ENCODE results near the gene CCDC148.
"Not testable (repeated sequence)": the region's sequence is repeated elsewhere in the genome, so short reads cannot be mapped to it uniquely, and the experiment has no call there.

CCDC148 gene

DNA sequence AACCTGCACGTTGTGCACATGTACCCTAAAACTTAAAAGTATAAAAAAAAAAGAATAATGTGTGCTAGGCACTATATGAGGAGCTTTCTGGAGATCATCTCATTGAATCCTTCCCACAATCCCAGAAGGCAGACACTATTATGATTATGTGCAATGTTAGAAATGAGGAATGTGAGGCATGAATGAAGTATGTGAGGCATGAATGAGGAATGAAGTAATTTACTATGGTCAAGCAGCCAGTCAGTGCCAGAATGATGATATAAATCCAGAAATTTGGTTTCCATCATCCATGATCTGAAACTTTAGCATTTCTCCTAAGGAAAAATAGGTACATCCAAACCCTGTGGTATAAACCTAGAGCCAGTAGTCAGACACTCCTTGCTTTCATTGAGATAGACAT lies 42.0 kb downstream of the CCDC148 start:
- no peak for DNase-seq (ENCODE audit: low spot score)

DNA sequence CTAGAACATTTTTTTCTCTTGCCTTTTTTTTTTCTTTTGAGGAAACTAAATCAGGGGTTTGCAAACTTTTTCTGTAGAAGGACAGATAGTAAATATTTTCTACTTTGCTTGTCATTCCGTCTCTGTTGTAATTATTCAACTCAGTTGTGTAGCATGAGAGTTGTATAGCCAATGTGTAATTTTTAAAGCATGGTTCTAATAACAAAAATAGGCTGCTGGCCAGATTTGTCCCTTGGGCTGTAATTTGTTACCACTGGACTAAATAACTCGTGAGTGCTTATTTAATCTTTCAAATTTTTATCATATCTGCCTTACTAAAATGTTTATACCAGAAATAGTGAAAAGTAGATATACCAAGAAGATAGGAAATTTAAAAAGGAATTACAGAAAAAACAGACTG lies 43.0 kb downstream of the CCDC148 start:
- DNase-seq (ENCODE audit: low spot score): no peak

DNA sequence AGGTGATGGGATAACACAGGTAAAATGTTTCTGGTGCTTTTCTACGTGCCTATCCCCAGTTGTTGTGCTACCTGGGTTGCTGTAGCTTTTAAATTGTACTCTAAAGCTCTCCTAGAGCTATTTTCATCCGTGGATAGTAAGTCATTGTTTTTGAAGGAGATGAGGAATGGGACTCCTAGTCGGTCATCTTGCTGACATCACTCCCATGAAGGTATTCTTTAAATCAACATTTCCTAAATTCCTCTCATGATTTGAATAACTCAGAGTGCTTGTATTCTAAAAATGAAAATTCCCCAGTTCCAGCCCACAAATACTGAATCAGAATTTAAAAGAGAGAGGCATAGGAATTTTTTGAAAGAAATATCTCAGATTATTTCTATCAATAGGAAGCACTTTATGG lies 44.3 kb downstream of the CCDC148 start:
- no peak for DNase-seq (ENCODE audit: low spot score)

DNA sequence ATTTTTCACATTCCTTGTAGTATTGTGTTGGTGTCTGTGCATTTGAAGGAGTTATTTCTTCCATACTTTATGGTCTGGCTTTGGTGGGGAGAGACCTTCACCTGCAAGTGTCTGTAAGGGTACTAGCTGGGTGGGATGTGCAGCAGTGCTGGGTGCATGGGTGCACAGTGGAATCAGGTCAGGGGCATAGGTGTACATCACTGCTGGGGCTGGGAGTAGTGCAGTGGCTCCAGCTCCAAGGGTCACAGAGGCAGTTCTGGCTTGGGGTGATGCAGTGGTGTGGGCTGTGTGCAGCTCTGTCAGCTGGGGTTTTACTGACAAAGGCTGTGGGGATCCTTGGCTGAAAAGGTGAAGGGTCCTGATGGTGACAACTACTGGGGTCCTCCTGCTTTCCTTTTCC lies 44.8 kb downstream of the CCDC148 start:
- no peak for DNase-seq (ENCODE audit: low spot score)

DNA sequence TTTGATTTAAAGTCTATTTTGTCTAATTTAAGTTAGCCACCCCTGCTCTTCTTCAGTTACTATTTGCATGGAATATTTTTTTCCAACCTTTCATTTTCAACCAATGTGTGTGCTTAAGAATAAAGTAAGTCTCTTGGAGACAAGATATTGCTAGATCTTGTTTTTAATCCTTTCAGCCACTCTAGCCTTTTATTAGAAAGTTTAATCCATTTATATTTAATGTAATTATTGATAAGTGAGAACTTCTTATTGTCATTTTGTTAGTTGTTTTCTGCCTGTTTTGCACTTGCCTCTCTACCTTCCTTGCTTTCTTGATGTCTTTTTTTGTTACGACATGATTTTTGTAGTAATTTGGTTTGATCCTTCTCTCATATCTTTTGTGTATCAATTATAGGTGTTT lies 46.4 kb downstream of the CCDC148 start:
- no peak for DNase-seq (ENCODE audit: low spot score)

DNA sequence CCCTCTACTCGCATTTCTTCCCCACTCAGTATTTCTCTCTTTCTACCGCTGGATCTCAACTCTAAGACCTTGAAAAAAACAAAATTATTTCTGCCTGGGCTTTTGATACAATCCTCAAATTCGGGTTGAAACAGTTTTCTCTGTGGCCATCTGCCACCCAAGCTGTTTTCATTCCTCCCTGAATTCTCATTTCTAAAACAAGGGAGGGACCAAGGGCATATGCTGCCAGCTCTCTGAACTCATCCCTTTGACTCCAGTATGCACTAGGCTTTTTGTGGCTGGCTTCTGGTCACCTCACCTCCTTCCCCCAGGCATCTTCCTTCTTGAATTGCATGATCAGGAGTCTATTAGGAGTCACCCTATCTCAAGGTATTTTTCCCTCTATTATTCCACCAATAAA lies 49.5 kb downstream of the CCDC148 start:
- DNase-seq (ENCODE audit: low spot score): no peak

DNA sequence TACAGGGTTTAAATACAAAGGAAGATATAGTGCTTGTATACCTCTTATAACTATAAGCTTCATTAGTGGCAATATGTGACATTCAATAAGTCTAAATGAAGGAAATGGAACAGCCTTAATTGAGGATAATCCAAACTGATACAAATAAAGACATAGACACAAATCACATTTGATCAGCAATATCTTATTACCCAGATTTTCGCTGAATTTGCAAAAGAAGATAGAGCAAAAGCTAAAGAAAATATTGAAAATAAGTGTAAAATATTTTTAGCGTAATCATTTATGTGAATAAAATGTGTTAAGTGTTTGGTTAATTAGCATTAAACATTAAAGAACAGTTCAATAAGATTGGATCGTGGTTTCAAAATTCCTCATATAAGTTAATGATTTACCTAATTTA lies 51.2 kb downstream of the CCDC148 start:
- DNase-seq (ENCODE audit: low spot score): no peak

DNA sequence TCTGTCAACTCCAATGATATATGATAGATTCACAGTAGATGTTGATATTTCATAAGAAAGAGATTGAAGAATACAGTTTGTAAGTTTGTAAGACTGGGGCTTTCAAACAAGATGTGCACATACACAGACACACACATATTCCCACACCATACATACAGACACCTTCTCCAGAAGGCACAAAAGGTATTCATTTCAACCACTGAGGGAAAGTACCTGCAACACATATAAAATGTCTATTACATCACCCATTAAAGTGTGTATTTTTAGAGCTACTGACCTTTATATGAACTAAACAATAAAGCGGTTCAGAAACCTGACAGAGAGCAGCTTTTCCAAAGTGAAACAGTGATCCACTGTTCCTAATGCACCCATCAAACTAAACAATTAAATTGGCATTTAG lies 53.3 kb downstream of the CCDC148 start:
- DNase-seq (ENCODE audit: low spot score): no peak

DNA sequence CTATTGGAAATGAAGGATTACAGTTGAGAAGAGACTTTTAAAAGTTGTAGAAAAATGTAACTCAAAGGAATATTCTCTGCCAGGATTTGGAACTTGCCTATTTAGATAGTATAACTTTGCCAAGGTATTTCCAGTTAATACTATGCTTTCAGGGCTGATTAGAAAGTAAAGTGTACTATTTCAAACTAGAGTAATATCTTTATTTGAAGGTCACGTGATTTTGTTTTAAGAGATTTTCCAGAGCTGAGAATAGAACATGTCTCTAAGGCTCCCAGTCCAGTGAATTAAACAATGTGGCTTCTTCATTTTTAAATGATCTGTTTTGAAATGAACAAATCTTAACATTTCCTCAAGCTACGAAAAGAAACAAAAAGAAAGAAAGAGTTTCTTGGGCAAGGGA lies 53.9 kb downstream of the CCDC148 start:
- no peak for DNase-seq (ENCODE audit: low spot score)

DNA sequence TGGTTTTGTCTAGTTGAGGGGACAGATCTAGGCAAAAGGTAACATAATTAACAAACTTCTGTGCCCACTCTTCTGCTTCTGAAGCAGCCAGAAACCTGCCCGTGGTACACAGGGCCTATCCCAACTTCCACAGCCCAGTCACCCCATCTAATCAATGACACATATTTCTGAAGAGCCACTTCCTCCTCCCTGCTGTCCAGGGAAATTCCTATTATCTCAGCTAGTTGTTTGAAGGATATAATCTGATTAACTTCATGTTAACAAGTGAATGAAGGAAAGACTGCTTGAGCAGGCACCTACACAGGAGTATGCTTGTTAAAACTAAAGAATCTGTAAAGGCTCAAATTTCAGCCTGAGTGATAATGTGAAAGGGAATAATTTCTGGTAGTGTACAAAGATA lies 61.4 kb downstream of the CCDC148 start:
- DNase-seq (ENCODE audit: low spot score): no peak

DNA sequence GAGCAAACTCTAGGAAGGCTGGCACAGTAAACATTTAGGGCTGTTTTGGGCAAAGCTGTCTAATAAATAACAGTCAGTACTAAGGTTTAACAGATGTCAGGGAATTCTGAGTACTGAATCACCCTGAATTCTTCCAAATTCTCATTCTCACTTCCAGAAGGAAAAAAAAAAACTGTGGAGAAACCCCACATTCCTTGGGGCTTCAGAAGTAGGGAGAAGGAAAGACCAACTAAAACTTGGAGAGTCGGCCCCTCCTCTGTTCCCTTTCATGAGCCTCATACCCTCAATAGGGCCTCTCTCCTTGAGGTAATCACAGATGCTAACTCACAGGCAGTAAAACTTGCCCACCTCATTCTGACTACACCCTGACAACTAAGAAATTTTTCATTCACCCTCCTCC lies 62.1 kb downstream of the CCDC148 start:
- DNase-seq (ENCODE audit: low spot score): no peak

DNA sequence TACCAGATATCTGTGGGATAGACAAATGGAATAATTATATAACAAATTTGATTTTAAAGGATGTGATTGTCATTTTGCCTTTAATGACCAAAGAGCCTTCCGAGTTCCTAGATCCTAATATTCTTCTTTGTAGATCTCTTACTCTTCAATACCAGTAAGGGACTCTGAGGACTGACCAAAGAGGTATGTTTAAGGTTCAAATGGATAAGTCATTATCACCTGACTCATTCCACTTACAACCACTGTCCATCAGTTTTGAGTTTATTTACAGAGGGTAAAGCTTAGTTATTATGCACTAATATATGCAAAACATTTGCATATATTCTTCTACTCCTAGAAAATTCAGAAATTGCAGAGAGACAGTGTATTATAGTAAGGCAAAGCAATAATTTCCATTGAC lies 62.7 kb downstream of the CCDC148 start:
- no peak for DNase-seq (ENCODE audit: low spot score)

DNA sequence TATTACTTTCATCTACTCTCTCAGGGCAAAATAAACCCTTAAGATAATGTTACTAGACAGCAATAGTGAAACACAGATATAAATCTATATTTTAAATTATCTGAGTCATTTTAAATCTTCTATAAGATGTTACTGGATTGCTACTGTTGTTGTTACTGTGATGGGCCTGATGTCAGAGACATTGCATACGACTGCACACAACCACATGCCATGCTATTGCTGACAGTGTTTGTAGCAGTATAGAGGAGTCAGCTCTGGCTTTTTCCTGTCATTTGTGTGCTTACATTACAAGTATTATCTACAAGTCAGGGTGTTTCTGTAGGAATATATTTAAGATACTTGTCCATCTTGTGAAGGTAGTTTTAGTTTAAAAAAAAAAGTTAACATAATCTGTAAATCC lies 63.9 kb downstream of the CCDC148 start:
- DNase-seq (ENCODE audit: low spot score): no peak

DNA sequence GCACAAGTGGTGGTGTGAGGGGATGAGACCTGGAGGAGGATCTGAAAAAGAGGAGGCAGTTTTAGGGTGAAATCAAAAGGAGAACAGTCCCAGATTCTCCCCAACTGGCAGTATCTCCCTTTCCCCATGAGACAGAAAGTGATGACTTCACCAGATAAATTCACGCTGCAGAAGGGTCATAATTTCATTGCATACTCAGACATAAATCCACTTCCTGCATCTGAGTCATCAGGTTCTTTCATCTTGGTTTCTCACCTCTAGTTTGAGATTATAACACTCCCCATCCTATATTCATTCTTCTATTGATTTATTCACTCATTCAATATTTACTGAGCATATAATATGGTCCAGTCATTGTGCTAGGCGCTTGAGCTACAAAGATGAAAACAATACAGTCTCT lies 64.7 kb downstream of the CCDC148 start:
- DNase-seq (ENCODE audit: low spot score): no peak

DNA sequence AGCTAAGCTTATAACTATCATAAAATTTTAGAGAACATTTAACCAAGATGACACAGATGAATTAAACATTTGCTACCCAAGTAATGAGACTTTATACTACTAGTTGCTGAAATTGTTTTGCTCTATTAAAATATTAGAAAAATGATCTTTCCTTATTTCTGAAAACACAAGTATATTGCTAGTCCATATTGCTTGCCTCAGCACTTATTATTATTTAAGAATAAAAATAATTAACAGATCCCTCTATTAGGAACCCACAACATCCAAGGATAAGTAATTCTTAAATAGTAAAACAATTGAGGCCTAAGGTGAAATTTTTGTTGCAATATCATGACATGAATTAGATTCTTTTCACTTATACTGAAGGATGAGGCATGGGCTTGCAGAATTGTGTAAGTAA lies 65.2 kb downstream of the CCDC148 start:
- no peak for DNase-seq (ENCODE audit: low spot score)

DNA sequence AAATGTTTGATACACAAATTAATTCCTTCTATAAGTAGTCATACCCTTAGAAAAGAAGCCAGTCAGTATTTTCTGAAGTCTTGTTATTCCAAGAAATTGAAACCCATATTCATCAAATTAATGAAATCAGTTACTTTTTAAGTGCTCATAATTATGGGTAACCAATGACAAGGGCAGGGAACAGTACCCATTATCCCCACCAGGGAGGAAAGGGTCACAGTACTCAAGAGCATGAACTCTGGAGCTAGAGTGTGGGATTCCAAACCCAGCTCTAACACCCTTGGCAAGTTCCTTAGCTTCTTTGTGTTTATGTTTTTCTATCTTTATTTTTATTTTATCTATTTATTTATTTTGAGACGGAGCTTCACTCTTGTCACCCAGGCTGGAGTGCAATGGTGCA lies 68.4 kb downstream of the CCDC148 start:
- DNase-seq (ENCODE audit: low spot score): no peak

DNA sequence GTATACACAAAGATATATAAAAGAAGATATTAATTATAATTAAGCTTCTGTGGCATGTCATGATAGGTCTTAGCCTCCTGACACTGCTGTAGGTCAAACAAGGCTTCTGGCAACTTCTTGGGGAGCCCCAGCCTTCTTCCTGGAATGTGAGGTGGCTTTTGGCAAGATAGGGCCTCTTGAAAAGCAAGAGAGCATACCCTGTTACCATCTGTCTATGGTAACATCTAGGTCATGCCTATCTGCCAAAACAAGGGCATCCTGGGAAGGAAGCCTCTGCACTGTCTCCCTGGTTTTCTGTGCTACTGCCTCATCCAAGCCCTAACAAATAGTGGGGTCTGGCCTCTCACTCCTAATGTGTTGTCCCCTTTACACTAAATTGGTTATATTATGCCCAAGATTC lies 70.9 kb downstream of the CCDC148 start:
- DNase-seq (ENCODE audit: low spot score): no peak

DNA sequence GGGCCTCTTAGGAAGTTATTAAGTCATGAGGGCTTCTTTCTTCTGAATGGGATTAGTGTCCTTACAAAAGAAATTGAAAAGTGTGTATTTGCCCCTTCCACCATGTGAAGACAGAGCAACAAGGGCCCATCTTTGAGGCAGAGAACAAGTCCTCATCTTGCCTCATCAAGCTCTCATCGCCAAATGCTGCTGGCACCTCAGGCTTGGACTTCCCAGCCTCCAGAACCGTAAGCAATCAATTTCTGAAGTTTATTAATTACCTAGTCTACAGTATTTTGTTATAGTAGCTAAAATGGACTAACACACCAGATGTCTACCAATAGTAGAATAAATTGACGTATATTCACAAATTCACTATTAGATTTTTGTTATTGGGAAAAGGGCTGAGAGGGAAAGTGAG lies 74.6 kb downstream of the CCDC148 start:
- no peak for DNase-seq (ENCODE audit: low spot score)

DNA sequence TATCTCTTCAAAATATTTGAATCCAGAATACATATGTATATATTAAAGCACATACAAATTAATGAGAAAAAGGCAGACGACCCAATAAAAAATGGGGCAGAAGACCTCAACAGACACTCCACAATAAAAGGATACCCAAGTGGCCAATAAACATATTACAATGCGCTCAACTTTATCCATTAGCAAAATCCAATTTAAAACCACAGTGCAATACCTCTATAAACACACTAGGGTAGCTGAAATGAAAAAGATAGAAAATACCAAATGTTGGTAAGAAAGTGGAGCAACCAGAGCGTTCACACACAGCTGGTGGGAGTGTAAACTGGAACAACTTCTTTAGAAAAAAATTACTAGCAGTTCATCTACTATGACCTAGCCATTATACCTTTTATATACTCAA lies 75.3 kb downstream of the CCDC148 start:
- DNase-seq (ENCODE audit: low spot score): no peak

DNA sequence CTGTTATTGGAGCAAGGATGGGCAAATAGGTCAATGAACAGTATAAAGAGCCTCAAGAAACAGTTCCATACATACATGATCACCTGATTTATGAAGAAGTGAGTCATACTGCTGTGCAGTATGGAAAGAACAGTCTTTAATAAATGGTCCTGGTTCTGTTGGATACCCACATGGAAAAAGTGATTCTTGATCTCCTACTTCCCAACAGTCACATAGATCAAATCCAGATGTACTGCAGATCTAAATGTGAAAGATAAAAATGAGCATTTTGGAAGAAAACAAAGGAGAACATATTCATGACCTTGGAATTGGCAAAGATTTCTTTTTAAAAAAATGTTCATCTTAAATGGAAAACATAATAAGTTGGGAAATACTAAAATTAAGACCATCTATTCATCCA lies 75.8 kb downstream of the CCDC148 start:
- DNase-seq (ENCODE audit: low spot score): no peak

DNA sequence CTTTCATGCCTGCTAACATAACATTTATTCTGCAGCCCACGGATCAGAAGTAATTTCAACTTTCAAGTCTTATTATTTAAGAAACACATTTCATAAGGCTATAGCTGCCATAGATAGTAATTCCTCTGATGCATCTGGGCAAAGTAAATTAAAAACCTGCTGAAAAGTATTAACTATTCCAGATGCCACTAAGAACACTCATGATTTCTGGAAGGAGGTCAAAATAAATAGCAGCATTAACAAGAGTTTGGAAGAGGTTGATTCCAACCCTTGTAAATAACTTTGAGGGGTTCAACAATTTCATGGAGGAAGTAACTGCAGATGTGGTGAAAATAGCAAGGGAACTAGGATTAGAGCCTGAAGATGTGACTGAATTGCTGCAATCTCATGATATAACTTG lies 77.6 kb downstream of the CCDC148 start:
- no peak for DNase-seq (ENCODE audit: low spot score)

DNA sequence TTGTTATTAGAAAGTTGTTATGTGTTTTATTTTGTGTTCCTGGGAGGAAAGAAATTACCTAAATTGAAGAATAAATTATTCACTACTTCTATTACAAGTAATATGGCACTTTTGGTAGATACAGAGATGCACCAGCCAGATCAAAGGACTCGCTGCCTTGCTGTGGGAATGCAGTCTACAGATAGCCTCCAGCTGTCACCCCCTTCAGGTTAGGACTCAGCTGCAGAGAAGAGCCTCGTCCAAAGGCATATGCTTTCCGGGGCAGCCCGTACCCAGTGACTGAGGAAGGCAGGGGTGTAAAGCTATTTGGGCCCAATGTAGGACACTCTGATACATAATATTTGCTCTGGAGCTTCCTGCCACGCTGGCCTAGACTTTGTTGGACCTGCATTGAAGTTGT lies 90.2 kb downstream of the CCDC148 start:
- DNase-seq (ENCODE audit: low spot score): no peak

DNA sequence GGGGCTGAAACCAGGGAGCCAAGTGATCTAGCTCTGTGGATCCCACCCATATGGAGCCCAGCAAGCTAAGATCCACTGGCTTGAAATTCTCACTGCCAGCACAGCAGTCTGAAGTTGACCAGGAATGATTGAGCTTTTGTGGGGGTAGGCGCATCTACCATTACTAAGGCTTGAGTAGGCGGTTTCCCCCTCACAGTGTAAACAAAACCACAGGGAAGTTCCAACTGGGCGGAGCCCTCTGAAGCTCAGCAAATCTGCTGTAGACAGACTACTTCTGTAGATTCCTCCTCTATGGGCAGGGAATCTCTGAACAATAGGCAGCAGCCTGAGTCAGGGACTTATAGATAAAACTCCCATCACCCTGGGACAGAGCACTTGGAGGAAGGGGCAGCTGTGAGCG lies 96.7 kb downstream of the CCDC148 start:
- no peak for DNase-seq (ENCODE audit: low spot score)

DNA sequence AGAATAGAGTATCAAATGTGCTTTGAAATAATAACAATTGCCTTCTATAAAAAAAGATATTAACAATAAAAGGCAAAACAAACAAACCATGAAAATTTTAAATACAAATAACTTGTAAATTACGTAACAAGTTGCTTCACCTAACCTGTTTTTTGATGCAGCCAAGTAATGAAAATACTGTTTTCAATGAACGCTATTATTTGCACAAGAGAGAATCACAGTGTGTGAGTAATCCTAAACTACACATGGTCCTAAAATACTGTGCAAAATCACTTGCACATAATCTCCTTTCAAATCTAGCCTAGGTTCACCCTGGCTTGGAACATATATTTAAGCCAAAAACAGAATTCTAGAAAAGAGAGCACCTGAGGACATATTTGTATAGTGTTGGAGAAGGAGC lies 98.9 kb downstream of the CCDC148 start:
- no peak for DNase-seq (ENCODE audit: low spot score)

DNA sequence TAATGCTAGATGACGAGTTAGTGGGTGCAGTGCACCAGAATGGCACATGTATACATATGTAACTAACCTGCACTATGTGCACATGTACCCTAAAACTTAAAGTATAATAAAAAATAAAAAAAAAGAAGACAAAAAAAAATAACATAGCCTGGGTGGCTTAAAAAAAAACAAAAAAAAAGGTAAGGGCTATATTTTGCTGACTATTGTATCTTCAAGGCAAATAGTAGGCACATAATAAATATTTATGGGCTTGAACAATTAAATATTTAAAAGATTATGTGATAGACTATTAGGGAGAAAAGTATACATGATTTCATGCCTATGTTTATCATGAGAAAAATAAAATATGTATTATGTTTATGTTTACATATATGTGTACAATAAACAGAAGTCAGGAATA lies 99.4 kb downstream of the CCDC148 start:
- DNase-seq (ENCODE audit: low spot score): no peak

DNA sequence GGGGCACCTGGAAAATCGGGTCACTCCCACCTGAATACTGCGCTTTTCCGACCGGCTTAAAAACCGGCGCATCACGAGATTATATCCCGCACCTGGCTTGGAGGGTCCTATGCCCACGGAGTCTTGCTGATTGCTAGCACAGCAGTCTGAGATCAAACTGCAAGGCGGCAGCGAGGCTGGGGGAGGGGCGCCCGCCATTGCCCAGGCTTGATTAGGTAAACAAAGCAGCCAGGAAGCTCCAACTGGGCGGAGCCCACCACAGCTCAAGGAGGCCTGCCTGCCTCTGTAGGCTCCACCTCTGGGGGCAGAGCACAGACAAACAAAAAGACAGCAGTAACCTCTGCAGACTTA lies 105.1 kb downstream of the CCDC148 start:
- not testable (repeated sequence) for DNase-seq (ENCODE audit: low spot score)

All from left forelimb (tissue), 1 donor.